Neutrophil (primary cell): Measurements from ENCODE around the gene CFAP210.

Experiments used
- H3K27ac ChIP-seq: fragments of 200-600 bp; sonication (generic); 2 replicates; pipeline ENCODE4 v1.5.1; 2016; ENCODE audit warnings: mild to moderate bottlenecking, moderate library complexity
- H3K27me3 ChIP-seq: fragments of 200-600 bp; sonication (generic); 2 replicates; pipeline ENCODE4 v1.6.0; 2016; ENCODE audit warnings: mild to moderate bottlenecking
- H3K36me3 ChIP-seq: fragments of 200-600 bp; sonication (generic); 2 replicates; pipeline ENCODE4 v1.5.1; 2017
- H3K4me1 ChIP-seq, 2 experiments: fragments of 200-600 bp in 1 of 2; sonication (generic) in 1 of 2; 1 replicate in 1 of 2; 2 replicates in 1 of 2; pipeline versions ENCODE4 v1.5.1 to v1.6.1; 2013 to 2016; ENCODE audit warnings: low read depth in 1 of 2, low read length in 1 of 2, mild to moderate bottlenecking in 1 of 2, moderate library complexity in 1 of 2; ENCODE audit not compliant: control insufficient read depth in 1 of 2, insufficient read depth in 1 of 2
- H3K4me3 ChIP-seq, 2 experiments: fragments of 200-600 bp in 1 of 2; sonication (generic) in 1 of 2; 1 replicate in 1 of 2; 2 replicates in 1 of 2; pipeline ENCODE4 v1.5.1; 2013 to 2016; ENCODE audit warnings: low read depth in 1 of 2, low read length in 1 of 2, mild to moderate bottlenecking in 1 of 2, moderate library complexity in 1 of 2
- H3K9me3 ChIP-seq: fragments of 200-600 bp; sonication (generic); 2 replicates; pipeline ENCODE4 v1.5.1; 2016
- CTCF ChIP-seq: fragments of 200-600 bp; sonication (generic); IDR thresholded peaks from 2 replicates; pipeline ENCODE4 v1.5.1; 2016; ENCODE audit warnings: antibody characterized with exemption

The CFAP210 gene

GRCh38 chr2:169694113-169694893 lies at the start of gene CFAP210, which contains the start of gene PHOSPHO2:
Gene CFAP210 (minus strand): TSS chr2:169694405. CDS start chr2:169694327, 78 bp downstream.
Gene PHOSPHO2 (plus strand): TSS chr2:169694469. CDS start chr2:169700972, 6,503 bp downstream.
- Histone ChIP-seq H3K36me3 (no peaks in the 10 kb centered on the region), H3K4me1 (peaks cover 12 to 13% of the 10 kb centered on the region in 2 experiments), H3K9me3 (no peaks in the 10 kb centered on the region), H3K27ac (peak within 1 kb of the TSS; percentile 79), H3K4me3 (peak within 1 kb of the TSS; percentile 67 to 74), H3K27me3 (peaks cover 14% of the 10 kb centered on the region)
- no peak for TF ChIP-seq CTCF

GRCh38 chr2:169743549-169743948 lies 49.3 kb upstream of the CFAP210 start:
- no peak for TF ChIP-seq CTCF
- H3K4me3 ChIP-seq, result no peak overlapping the region
- H3K9me3 ChIP-seq, result no peaks in the 10 kb centered on the region
- no peaks in the 10 kb centered on the region for H3K27me3 ChIP-seq
- H3K4me1 ChIP-seq, result no peaks in the 10 kb centered on the region
- H3K36me3 ChIP-seq, result no peaks in the 10 kb centered on the region
- H3K27ac ChIP-seq, result no peak overlapping the region

- no peaks in the 10 kb centered on the region for H3K9me3 ChIP-seq
- no peak overlapping the region for H3K4me3 ChIP-seq
- peaks cover 3% of the 10 kb centered on the region in 2 experiments for H3K4me1 ChIP-seq
- no peak for TF ChIP-seq CTCF
- H3K36me3 ChIP-seq, result no peaks in the 10 kb centered on the region
- H3K27ac ChIP-seq, result no peak overlapping the region
- H3K27me3 ChIP-seq, result peaks cover 10% of the 10 kb centered on the region
These were observed 45.1 kb upstream of the CFAP210 start for GRCh38 chr2:169739351-169739750.

GRCh38 chr2:169738566-169739229 lies 44.5 kb upstream of the CFAP210 start:
- Histone ChIP-seq H3K27me3 (peaks cover 14% of the 10 kb centered on the region), H3K4me1 (peaks cover 4 to 6% of the 10 kb centered on the region in 2 experiments), H3K4me3 (no peak overlapping the region), H3K27ac (no peak overlapping the region), H3K36me3 (no peaks in the 10 kb centered on the region), H3K9me3 (no peaks in the 10 kb centered on the region)
- TF ChIP-seq CTCF, result no peak

- Histone ChIP-seq H3K4me3 (no peak overlapping the region), H3K9me3 (no peaks in the 10 kb centered on the region), H3K27ac (no peak overlapping the region), H3K36me3 (no peaks in the 10 kb centered on the region), H3K27me3 (peaks cover 31% of the 10 kb centered on the region), H3K4me1 (peaks cover 8 to 16% of the 10 kb centered on the region in 2 experiments)
- no peak for TF ChIP-seq CTCF
These were observed 42.7 kb upstream of the CFAP210 start for GRCh38 chr2:169736902-169737301.
